NCI-H2196 treated with DMSO at 0.1 percent for 48 hours (cell line): Measurements from ENCODE around the gene ZKSCAN4.

Experiments
- DNase-seq: peaks from one replicate; lab custom pipeline; 2025; ENCODE audit not compliant: unreplicated experiment; lab: John Stamatoyannopoulos, UW

The ZKSCAN4 gene

GRCh38 chr6:28252009-28252975, at the start of gene ZKSCAN4:
Gene ZKSCAN4 (minus strand): TSS chr6:28252269. CDS start chr6:28251980, 289 bp downstream.
- peak; percentile 73 for DNase-seq

- no peak for DNase-seq
Observed at GRCh38 chr6:28296520-28297060, 44.5 kb upstream of the ZKSCAN4 start.

GRCh38 chr6:28295326-28295725, 43.3 kb upstream of the ZKSCAN4 start:
- no peak for DNase-seq

GRCh38 chr6:28291573-28291972, 39.5 kb upstream of the ZKSCAN4 start:
- no peak for DNase-seq

GRCh38 chr6:28282926-28283325, 30.9 kb upstream of the ZKSCAN4 start:
- no peak for DNase-seq

- peak; percentile 40 for DNase-seq
Observed at GRCh38 chr6:28281288-28282064, 29.4 kb upstream of the ZKSCAN4 start, which contains the start of gene PGBD1. Gene PGBD1 (plus strand): TSS chr6:28281572. CDS start chr6:28283814, 2,242 bp downstream.

- DNase-seq: no peak
Observed at GRCh38 chr6:28280595-28281287, 28.7 kb upstream of the ZKSCAN4 start.

- no peak for DNase-seq
Observed at GRCh38 chr6:28277746-28278145, 25.7 kb upstream of the ZKSCAN4 start.

GRCh38 chr6:28274888-28275287, 22.8 kb upstream of the ZKSCAN4 start:
- DNase-seq: no peak

- DNase-seq: no peak
Observed at GRCh38 chr6:28269492-28269891, 17.4 kb upstream of the ZKSCAN4 start.

- no peak for DNase-seq
Observed at GRCh38 chr6:28267695-28268059, 15.6 kb upstream of the ZKSCAN4 start.

GRCh38 chr6:28266962-28267694, 15.1 kb upstream of the ZKSCAN4 start, which contains the start of gene ZSCAN26:
Gene ZSCAN26 (plus strand): TSS chr6:28267143. CDS start chr6:28271920, 4,777 bp downstream.
- DNase-seq: peak; percentile 59

GRCh38 chr6:28266563-28266961, 14.5 kb upstream of the ZKSCAN4 start:
- no peak for DNase-seq

GRCh38 chr6:28264834-28265401, 12.8 kb upstream of the ZKSCAN4 start:
- DNase-seq: no peak

- DNase-seq: no peak
Observed at GRCh38 chr6:28263922-28264321, 11.9 kb upstream of the ZKSCAN4 start.

GRCh38 chr6:28258877-28259777, 7.1 kb upstream of the ZKSCAN4 start, which contains the start of gene NKAPL:
Gene NKAPL (plus strand): TSS chr6:28259297. CDS start chr6:28259372, 75 bp downstream.
- DNase-seq: no peak

- DNase-seq: no peak
Observed at GRCh38 chr6:28257042-28257441, 5.0 kb upstream of the ZKSCAN4 start.

- no peak for DNase-seq
Observed at GRCh38 chr6:28254121-28254519, 2.1 kb upstream of the ZKSCAN4 start.

- no peak for DNase-seq
Observed at GRCh38 chr6:28251661-28252008, 434 bp downstream of the ZKSCAN4 start.
